Keratinocyte (primary cell): ENCODE data around the gene HSH2D.

ENCODE experiments used
- CTCF ChIP-seq, 3 experiments: IDR thresholded peaks in 1 of 3; conservative IDR thresholded peaks in 1 of 3; optimal IDR thresholded peaks in 1 of 3; 2 replicates in 2 of 3; 3 replicates in 1 of 3; pipeline versions ENCODE3 to v1.5.1; 2011; ENCODE audit warnings: low read length in 3 of 3, mild to moderate bottlenecking in 3 of 3, moderate library complexity in 2 of 3, control low read depth in 1 of 3, inconsistent platforms in 1 of 3; ENCODE audit not compliant: insufficient read depth in 2 of 3; ENCODE audit errors: extremely low read depth in 1 of 3
- EZH2 ChIP-seq: IDR thresholded peaks from one replicate; pipeline ENCODE4 v1.6.1; 2012; ENCODE audit warnings: inconsistent platforms, mild to moderate bottlenecking, low read length, moderate library complexity

DNA sequence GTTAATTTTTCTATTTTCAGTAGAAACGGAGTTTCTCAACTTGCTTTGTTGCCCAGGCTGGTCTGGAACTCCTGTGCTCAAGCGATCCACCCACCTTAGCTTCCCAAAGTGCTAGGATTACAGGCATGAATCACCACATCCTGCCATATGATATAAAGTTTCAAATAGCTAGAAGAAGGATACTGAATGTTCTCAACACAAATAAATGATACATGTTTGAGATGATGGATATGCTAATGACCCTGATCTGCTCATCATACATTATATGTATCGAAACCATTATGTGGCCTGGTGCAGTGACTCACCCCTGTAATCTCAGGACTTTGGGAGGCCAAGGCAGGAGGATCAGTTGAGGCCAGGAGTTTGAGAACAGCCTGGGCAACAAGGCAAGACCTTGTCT is 18.4 kb downstream of the HSH2D start:
- no peak for TF ChIP-seq EZH2
- TF ChIP-seq CTCF (optimal IDR thresholded peaks at IDR 0.05 in 1 of 3, IDR thresholded peaks at IDR 0.05 in 1 of 3, conservative IDR thresholded peaks at IDR 0.05 in 1 of 3; ENCODE audit: extremely low read depth in 1 of 3, insufficient read depth in 2 of 3, low read length in 3 of 3): no peak
